GM21825 (cell line): ENCODE results near the gene CD8B2.
"Not testable (repeated sequence)": the region's sequence is repeated elsewhere in the genome, so short reads cannot be mapped to it uniquely, and the experiment has no call there.

ENCODE experiments used
- ATAC-seq: cut with Tn5 transposase; IDR thresholded peaks from one replicate; pipeline ENCODE4 v1.9.1; 2021; ENCODE audit warnings: mild to moderate bottlenecking, moderate library complexity; ENCODE audit not compliant: unreplicated experiment

The CD8B2 gene

DNA sequence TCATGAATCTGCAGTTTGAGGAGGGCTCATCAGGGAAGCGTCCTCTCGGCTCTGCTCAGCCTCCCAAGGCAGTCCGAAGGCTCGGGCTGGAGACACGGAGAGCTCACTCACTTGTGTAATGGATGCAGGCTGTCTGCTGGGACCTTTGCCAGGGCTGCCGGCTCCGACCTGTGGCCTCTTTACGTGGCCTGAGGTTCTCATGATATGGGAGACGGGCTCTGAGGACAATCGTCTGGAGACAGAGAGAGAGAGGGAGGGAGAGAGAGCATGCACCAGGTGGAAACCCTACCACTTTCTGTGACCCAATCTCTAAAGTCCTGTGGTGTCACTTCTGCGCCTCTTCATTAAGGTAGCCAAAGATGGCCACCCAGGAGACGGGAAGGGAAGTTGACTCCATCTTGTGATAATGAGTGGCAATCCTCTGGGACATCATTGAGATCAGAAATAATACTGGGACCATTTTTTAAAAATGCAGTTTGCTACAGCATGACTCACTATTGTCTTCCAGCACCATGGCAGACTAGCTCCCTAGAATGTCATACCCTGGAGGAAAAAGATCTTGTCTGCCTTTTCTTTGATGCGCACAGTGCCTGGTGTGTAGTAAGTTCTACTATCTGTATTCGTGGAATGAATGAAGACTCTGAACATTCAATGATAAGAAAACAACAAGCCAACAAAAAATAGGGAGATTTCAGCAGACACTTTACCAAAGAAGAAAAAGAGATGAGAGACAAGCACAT, 60.2 kb downstream of the CD8B2 start:
- no peak for ATAC-seq

DNA sequence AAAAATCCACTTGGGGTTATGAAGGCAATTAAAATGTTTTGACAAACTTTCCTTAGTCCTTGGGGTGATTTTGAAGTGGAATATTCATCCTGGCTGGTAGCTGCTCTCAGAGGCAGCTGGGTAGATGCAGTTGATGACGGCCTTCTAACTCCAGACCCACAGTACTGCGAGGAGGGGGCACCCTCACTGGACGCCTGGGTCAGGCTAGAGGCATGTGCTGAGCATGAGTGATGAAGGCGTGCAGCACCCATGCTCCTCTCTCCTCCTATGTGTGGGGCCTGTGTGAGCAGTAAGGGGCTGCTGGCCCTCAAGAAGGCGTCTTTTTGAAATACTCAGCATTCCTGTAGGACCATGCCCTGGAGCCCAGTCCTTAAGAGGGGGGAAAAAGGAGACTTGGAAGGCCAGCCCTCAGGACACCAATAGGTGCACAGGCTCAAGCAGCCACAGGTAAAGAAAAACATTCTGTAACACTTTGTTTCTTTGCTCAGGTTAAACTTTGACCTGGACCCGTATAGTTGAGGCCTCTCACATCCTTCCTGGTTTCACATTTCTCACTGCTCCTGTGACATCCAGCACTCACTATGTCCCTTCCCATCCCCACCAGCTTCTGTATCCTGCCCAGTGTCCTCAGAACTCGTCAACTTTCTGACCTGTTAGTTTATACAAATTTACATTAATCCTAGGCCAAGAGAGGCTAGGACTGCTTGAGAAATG, 64.4 kb downstream of the CD8B2 start:
- ATAC-seq = no peak

DNA sequence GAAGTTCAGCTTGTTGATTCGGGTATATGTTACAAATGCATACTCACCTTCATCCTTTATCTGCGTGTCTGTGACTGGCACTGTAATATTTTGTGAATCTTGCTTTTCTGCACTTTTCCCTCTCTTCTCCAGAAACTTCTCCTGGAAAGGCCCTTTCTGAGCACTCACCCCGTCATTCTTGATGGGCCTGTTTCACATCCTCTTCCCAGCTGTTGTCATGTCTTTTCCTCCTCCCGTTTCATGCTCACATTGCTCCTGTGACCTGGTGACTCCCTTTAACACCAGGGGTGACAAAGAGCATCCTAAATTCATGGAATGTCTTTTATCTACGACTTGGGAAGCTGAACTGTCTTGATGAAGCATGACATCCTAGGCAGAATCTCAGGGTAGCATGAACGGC, 65.8 kb downstream of the CD8B2 start:
- ATAC-seq = no peak

GRCh38 chr2:106553321-106553720, 66.2 kb downstream of the CD8B2 start:
- ATAC-seq = no peak

DNA sequence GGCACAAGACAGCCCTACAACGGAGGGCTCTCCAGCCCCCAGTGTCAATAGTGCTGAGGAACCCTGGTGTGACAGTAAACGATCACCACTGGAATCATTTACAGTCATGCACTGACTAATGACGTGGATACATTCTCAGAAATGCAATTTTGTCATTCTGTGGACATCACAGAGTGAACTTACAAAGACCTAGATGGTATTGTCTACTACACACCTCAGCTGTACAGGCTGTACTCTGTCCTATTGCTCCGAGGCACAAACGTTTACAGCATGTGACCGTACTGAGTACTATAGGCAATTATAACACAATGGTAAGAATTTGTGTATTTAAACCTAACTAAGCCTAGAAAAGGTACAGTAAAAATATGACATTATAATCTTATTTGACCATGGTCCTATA, 67.2 kb downstream of the CD8B2 start:
- ATAC-seq = no peak

GRCh38 chr2:106555053-106555452, 67.9 kb downstream of the CD8B2 start:
- ATAC-seq = no peak

GRCh38 chr2:106559786-106560185, 72.6 kb downstream of the CD8B2 start:
- ATAC-seq = not testable (repeated sequence)

DNA sequence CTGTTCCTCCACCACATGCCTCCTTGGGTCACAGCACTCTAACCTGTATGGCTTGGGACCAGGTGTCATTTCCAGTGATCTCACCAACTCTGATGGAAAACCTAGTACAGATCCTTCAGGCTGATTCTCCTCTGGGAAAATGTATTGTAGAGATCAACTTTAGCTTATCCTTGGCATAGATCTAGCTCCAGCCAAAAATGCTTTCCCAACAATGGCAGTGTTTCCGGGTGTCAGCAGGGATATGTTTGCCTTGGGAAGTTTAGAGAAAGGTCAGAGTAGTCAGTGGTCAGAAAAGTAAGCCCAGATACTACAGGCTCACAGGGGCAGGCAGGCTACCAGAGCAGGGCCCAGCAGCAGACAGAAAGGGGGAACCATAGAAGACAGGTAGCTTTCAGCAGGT, 73.6 kb downstream of the CD8B2 start:
- ATAC-seq = no peak

DNA sequence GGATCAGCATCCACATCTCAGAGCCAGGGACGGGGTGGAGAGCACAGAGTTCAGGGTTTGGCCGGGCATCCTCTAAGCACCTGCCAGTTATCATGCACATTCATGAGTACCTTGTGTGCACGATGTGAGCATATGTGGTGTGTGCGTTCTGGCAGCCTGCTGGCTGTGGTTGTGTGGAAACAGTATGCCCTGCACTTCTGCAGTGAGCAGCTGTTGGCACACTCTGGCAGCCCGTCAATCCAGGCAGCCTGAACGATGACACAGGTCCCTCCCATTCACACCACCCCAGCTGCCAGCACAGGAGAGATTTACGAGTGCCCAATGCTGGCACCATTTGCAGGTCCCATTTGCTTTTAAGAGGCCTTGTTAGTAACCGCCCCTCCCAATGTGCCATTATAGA, 74.2 kb downstream of the CD8B2 start:
- no peak for ATAC-seq

- ATAC-seq = no peak
Observed at GRCh38 chr2:106561803-106562202, 74.6 kb downstream of the CD8B2 start.

DNA sequence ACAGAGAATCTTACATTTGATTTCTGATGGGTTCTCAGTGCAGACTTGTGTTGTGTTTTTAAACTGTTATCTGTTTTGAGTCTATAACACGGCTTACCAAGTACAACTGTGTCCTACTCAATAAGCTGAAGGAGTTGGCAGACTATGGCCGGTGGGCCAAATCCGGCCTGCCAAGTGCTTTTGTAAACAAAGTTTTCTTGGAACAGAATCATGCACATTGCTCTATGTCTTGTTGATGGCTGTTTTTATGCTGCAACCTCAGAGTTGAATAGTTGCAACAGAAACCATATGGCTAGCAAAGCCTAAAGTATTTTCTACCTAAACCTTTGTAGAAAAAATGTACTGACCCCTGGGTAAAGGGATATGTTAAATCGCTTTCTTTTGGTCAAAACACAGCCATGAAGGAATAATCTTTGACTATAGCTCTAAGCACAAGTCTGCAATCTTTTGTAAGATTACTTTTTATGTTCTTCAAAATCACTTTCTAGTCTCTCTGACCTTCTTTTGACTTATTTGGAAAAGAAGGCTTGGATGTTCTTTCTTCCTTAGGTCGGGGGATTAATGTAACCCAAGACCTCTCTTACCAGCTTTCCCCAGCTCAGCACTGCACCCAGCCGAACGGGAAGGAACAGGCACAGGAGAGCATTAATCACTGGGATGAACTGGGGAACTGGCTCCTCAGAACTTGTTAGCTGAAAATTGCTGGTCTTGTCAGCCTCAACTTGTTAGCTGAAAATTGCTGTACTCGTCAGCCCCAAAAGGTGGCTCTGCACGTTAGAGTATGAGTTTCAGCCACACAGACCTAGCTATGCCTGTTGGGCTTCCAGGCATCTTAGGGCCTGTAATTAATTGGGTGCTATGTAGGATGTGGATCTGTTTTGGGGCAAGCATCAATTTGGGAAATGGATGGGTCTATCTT, 75.4 kb downstream of the CD8B2 start:
- no peak for ATAC-seq

- ATAC-seq = no peak
Observed at GRCh38 chr2:106563195-106563594, 76.0 kb downstream of the CD8B2 start.

GRCh38 chr2:106565599-106565998, 78.4 kb downstream of the CD8B2 start:
- ATAC-seq = no peak

DNA sequence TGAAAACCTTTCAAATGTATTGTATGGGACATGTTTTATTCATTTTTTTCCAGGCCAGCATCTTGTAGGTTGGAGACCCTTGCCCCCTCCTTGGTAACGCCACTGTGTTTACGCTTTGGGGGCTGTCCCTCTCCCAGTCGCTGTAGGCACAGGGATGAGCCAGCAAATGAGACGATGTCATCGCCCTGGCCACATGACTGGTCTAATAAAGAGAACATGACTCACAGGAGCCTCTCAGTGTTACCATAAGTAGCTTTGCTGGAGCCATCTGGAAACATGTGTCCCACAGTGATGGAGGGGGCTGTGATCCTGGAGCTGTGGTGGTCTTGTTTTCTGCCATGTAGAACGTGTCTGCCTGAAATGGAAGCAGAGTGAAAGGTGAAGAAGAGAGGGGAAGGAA, 78.9 kb downstream of the CD8B2 start:
- no peak for ATAC-seq

GRCh38 chr2:106566484-106566883, 79.3 kb downstream of the CD8B2 start:
- not testable (repeated sequence) for ATAC-seq

GRCh38 chr2:106570316-106570715, 83.2 kb downstream of the CD8B2 start:
- no peak for ATAC-seq
